ENCODE results near the gene DIP2C. TPM values are rescaled to one million over a fixed set of nuclear protein-coding genes. Genes with fewer than 3 reads are reported as not detected.
A peak's percentile ranks its signal among the peaks of the same experiment; 100 is the strongest.

The DIP2C gene
- total RNA-seq, 2 donors from 2014 or later = 9.6 to 11.9 TPM

- intact Hi-C loops (cut with DNase I) = no loop called here
- Histone ChIP-seq H3K9me3 (no peaks in the 10 kb centered on the region), H3K4me1 (no peaks in the 10 kb centered on the region), H3K4me3 (no peak overlapping the region), H3K36me3 (replicated peaks in 1 of 2; ENCODE audit: insufficient read depth in 1 of 2, low read depth in 2 of 2) (no peaks in the 10 kb centered on the region), H3K27ac (no peak overlapping the region), H3K27me3 (no peaks in the 10 kb centered on the region)
- 80 to 84% methylated on average over 4 to 5 of the region's 5 CpGs for WGBS, 2 donors
- DNase-seq (no peak), ATAC-seq (no peak)
- no peak for TF ChIP-seq CTCF (IDR thresholded peaks at IDR 0.05)
- no peak for TF ChIP-seq POLR2A (IDR thresholded peaks at IDR 0.05)
These were observed 16.5 kb downstream of the DIP2C start for GRCh38 chr10:672992-673391.

- Histone ChIP-seq H3K4me3 (no peak overlapping the region), H3K9me3 (no peaks in the 10 kb centered on the region), H3K4me1 (no peaks in the 10 kb centered on the region), H3K27ac (no peak overlapping the region), H3K36me3 (replicated peaks in 1 of 2; ENCODE audit: insufficient read depth in 1 of 2, low read depth in 2 of 2) (no peaks in the 10 kb centered on the region), H3K27me3 (no peaks in the 10 kb centered on the region)
- 95% methylated on average over 24 of the region's 24 CpGs for WGBS, 2 donors
- ATAC-seq = no peak
- intact Hi-C loops (cut with DNase I) = no loop called here
- DNase-seq = no peak
- TF ChIP-seq POLR2A (IDR thresholded peaks at IDR 0.05) (no peak), CTCF (IDR thresholded peaks at IDR 0.05) (no peak)
These were observed 17.3 kb downstream of the DIP2C start for GRCh38 chr10:672203-672602.

- no peak for TF ChIP-seq POLR2A (IDR thresholded peaks at IDR 0.05)
- no peak for TF ChIP-seq CTCF (IDR thresholded peaks at IDR 0.05)
- Histone ChIP-seq H3K9me3 (no peaks in the 10 kb centered on the region), H3K27me3 (no peaks in the 10 kb centered on the region), H3K4me3 (no peak overlapping the region), H3K27ac (no peak overlapping the region), H3K4me1 (no peaks in the 10 kb centered on the region), H3K36me3 (replicated peaks in 1 of 2; ENCODE audit: insufficient read depth in 1 of 2, low read depth in 2 of 2) (no peaks in the 10 kb centered on the region)
- intact Hi-C loops (cut with DNase I) = no loop called here
- ATAC-seq (no peak), DNase-seq (no peak)
- WGBS, 2 donors = 90 to 91% methylated on average over 15 to 25 of the region's 26 CpGs
These were observed 18.5 kb downstream of the DIP2C start for GRCh38 chr10:670990-671389.

GRCh38 chr10:670038-670437, 19.4 kb downstream of the DIP2C start:
- TF ChIP-seq CTCF (IDR thresholded peaks at IDR 0.05) (peak in 1 of 7 experiments; percentile 8), POLR2A (IDR thresholded peaks at IDR 0.05) (no peak)
- 81 to 84% methylated on average over 19 of the region's 19 CpGs for WGBS, 2 donors
- H3K9me3 ChIP-seq = no peaks in the 10 kb centered on the region
- DNase-seq = no peak
- no peak overlapping the region for H3K4me3 ChIP-seq
- no peak overlapping the region for H3K27ac ChIP-seq
- intact Hi-C loops (cut with DNase I) = no loop called here
- H3K27me3 ChIP-seq = no peaks in the 10 kb centered on the region
- H3K36me3 ChIP-seq (replicated peaks in 1 of 2; ENCODE audit: insufficient read depth in 1 of 2, low read depth in 2 of 2) = no peaks in the 10 kb centered on the region
- no peak for ATAC-seq
- no peaks in the 10 kb centered on the region for H3K4me1 ChIP-seq

GRCh38 chr10:668786-669485, 20.5 kb downstream of the DIP2C start:
- WGBS, 2 donors = 89% methylated on average over 17 of the region's 17 CpGs
- Histone ChIP-seq H3K36me3 (replicated peaks in 1 of 2; ENCODE audit: insufficient read depth in 1 of 2, low read depth in 2 of 2) (no peaks in the 10 kb centered on the region), H3K27ac (no peak overlapping the region), H3K4me3 (no peak overlapping the region), H3K27me3 (no peaks in the 10 kb centered on the region), H3K9me3 (no peaks in the 10 kb centered on the region), H3K4me1 (peaks cover under 1% of the 10 kb centered on the region)
- no peak for DNase-seq
- intact Hi-C loops (cut with DNase I) = no loop called here
- ATAC-seq = no peak
- TF ChIP-seq POLR2A (IDR thresholded peaks at IDR 0.05) (no peak), CTCF (IDR thresholded peaks at IDR 0.05) (no peak)
